HUES64 (cell line): ENCODE results near the gene NOTUM.

Source experiments
- H3K27ac ChIP-seq: 2 replicates; pipeline ENCODE4 v1.7.0; 2013; ENCODE audit warnings: low read depth, low read length, inconsistent platforms
- H3K27me3 ChIP-seq: 2 replicates; pipeline ENCODE4 v1.6.1; 2013; ENCODE audit warnings: mild to moderate bottlenecking, low read length; ENCODE audit not compliant: insufficient read depth
- H3K36me3 ChIP-seq: 2 replicates; pipeline ENCODE4 v1.6.1; 2013; ENCODE audit warnings: mild to moderate bottlenecking, low read length; ENCODE audit not compliant: insufficient read depth
- H3K4me1 ChIP-seq: 2 replicates; pipeline ENCODE4 v1.6.1; 2013; ENCODE audit warnings: mild to moderate bottlenecking, low read length, moderate library complexity; ENCODE audit not compliant: insufficient read depth
- H3K4me3 ChIP-seq: 2 replicates; pipeline ENCODE4 v1.5.1; 2013; ENCODE audit warnings: mild to moderate bottlenecking, low read length, moderate library complexity
- H3K9ac ChIP-seq: 2 replicates; pipeline ENCODE4 v1.6.1; 2013; ENCODE audit warnings: mild to moderate bottlenecking, low read depth, low read length
- H3K9me3 ChIP-seq: 2 replicates; pipeline ENCODE4 v1.6.1; 2013; ENCODE audit warnings: low read depth, low read length; ENCODE audit not compliant: insufficient read depth
- WGBS: fragments of 150-250, 120-280 bp; methylation state at CpG from one replicate; pipeline ENCODE4 v1.1.7; 2013; ENCODE audit warnings: missing lambda C conversion rate; 5-methylcytosine and 5-hydroxymethylcytosine counted together

Gene NOTUM

GRCh38 chr17:81973432-81973831 is 12.4 kb upstream of the NOTUM start:
- no peaks in the 10 kb centered on the region for H3K36me3 ChIP-seq

GRCh38 chr17:81968850-81969812 is 8.1 kb upstream of the NOTUM start:
- no peaks in the 10 kb centered on the region for H3K36me3 ChIP-seq
- no peak overlapping the region for H3K9ac ChIP-seq
- WGBS = 94% methylated on average over 12 of the region's 12 CpGs
- peaks cover 44% of the 10 kb centered on the region for H3K27me3 ChIP-seq
- no peak overlapping the region for H3K4me3 ChIP-seq
- H3K4me1 ChIP-seq = peaks cover 8% of the 10 kb centered on the region
- peaks cover 3% of the 10 kb centered on the region; the same call in 1 of the 2 replicates for H3K9me3 ChIP-seq
- H3K27ac ChIP-seq = no peak overlapping the region

More at GRCh38 chr17:81973432-81973831, 12.4 kb upstream of the NOTUM start:
- Histone ChIP-seq H3K9me3 (peaks cover 3% of the 10 kb centered on the region; the same call in 1 of the 2 replicates), H3K4me3 (no peak overlapping the region), H3K9ac (no peak overlapping the region), H3K4me1 (no peaks in the 10 kb centered on the region; the same call in 1 of the 2 replicates), H3K27ac (no peak overlapping the region), H3K27me3 (peaks cover 30% of the 10 kb centered on the region)

GRCh38 chr17:81968396-81968745 is 7.4 kb upstream of the NOTUM start:
- Histone ChIP-seq H3K4me1 (peaks cover 8% of the 10 kb centered on the region), H3K27ac (no peak overlapping the region), H3K9me3 (no peaks in the 10 kb centered on the region), H3K27me3 (peaks cover 51% of the 10 kb centered on the region), H3K36me3 (no peaks in the 10 kb centered on the region), H3K4me3 (no peak overlapping the region), H3K9ac (no peak overlapping the region)
- 77% methylated on average over 7 of the region's 7 CpGs for WGBS

- WGBS = 22% methylated on average over 36 of the region's 36 CpGs
- Histone ChIP-seq H3K9me3 (no peaks in the 10 kb centered on the region), H3K36me3 (no peaks in the 10 kb centered on the region), H3K27me3 (peaks cover 57% of the 10 kb centered on the region), H3K4me3 (peak overlapping the region; percentile 30; the same call in 1 of the 2 replicates), H3K9ac (peak overlapping the region; percentile 41; the same call in 1 of the 2 replicates), H3K4me1 (peaks cover 8% of the 10 kb centered on the region), H3K27ac (no peak overlapping the region)
Measured at GRCh38 chr17:81967533-81968395, 6.8 kb upstream of the NOTUM start.

- Histone ChIP-seq H3K9me3 (no peaks in the 10 kb centered on the region), H3K36me3 (no peaks in the 10 kb centered on the region), H3K4me3 (no peak overlapping the region), H3K4me1 (peaks cover 8% of the 10 kb centered on the region), H3K27ac (no peak overlapping the region), H3K27me3 (peaks cover 63% of the 10 kb centered on the region), H3K9ac (no peak overlapping the region)
- 67% methylated on average over 5 of the region's 5 CpGs for WGBS
Measured at GRCh38 chr17:81967244-81967532, 6.2 kb upstream of the NOTUM start.

GRCh38 chr17:81966343-81967243 is 5.6 kb upstream of the NOTUM start:
- Histone ChIP-seq H3K4me3 (no peak overlapping the region), H3K9me3 (no peaks in the 10 kb centered on the region), H3K36me3 (no peaks in the 10 kb centered on the region), H3K27ac (no peak overlapping the region), H3K27me3 (peaks cover 67% of the 10 kb centered on the region), H3K4me1 (peaks cover 8% of the 10 kb centered on the region), H3K9ac (no peak overlapping the region)
- 60% methylated on average over 41 of the region's 41 CpGs for WGBS

GRCh38 chr17:81964081-81964849 is 3.3 kb upstream of the NOTUM start:
- no peak overlapping the region for H3K9ac ChIP-seq
- H3K36me3 ChIP-seq = no peaks in the 10 kb centered on the region
- H3K4me3 ChIP-seq = no peak overlapping the region
- 84% methylated on average over 22 of the region's 22 CpGs for WGBS
- H3K27ac ChIP-seq = no peak overlapping the region
- H3K9me3 ChIP-seq = no peaks in the 10 kb centered on the region
- H3K4me1 ChIP-seq = peaks cover 8% of the 10 kb centered on the region
- peaks cover 89% of the 10 kb centered on the region for H3K27me3 ChIP-seq

GRCh38 chr17:81962499-81963441 is 1.8 kb upstream of the NOTUM start:
- H3K27me3 ChIP-seq = peaks cover 98% of the 10 kb centered on the region
- WGBS = 65% methylated on average over 37 of the region's 37 CpGs
- H3K36me3 ChIP-seq = no peaks in the 10 kb centered on the region
- H3K27ac ChIP-seq = no peak overlapping the region
- H3K9ac ChIP-seq = no peak overlapping the region
- H3K4me3 ChIP-seq = no peak overlapping the region
- H3K4me1 ChIP-seq = peaks cover 8% of the 10 kb centered on the region; the same call in 1 of the 2 replicates
- no peaks in the 10 kb centered on the region for H3K9me3 ChIP-seq

GRCh38 chr17:81961521-81962498 is 823 bp upstream of the NOTUM start:
- WGBS = 14% methylated on average over 82 of the region's 82 CpGs

More at GRCh38 chr17:81961521-81962498, 823 bp upstream of the NOTUM start:
- Histone ChIP-seq H3K4me1 (no peaks in the 10 kb centered on the region), H3K27ac (no peak overlapping the region), H3K27me3 (peaks cover 98% of the 10 kb centered on the region), H3K9me3 (no peaks in the 10 kb centered on the region), H3K36me3 (no peaks in the 10 kb centered on the region), H3K9ac (no peak overlapping the region), H3K4me3 (peak overlapping the region; percentile 38)
